ENCODE results near the gene CUTA. TPM values are rescaled to one million over a fixed set of nuclear protein-coding genes. Genes with fewer than 3 reads are reported as not detected.

CUTA gene
- total RNA-seq, 2 experiments from 2014 or later: 164 to 175 TPM

GRCh38 chr6:33456156-33456555 lies 38.2 kb upstream of the CUTA start:
- Histone ChIP-seq H4K20me1 (ENCODE audit: insufficient read depth, low read length) (no peaks in the 10 kb centered on the region), H3K9me2 (ENCODE audit: insufficient read depth, low read length) (no peaks in the 10 kb centered on the region), H3K9me3 (ENCODE audit: low read length) (no peaks in the 10 kb centered on the region), H3K4me1 (ENCODE audit: insufficient read depth, low read length, poor library complexity, severe bottlenecking) (peaks cover 19% of the 10 kb centered on the region), H3K79me2 (ENCODE audit: insufficient read depth, low read depth, low read length) (peaks cover 19% of the 10 kb centered on the region; the same call in 1 of the 2 replicates), H3K27ac (ENCODE audit: low read depth, low read length, poor library complexity, severe bottlenecking) (no peak overlapping the region), H2AFZ (ENCODE audit: low read length) (no peak overlapping the region), H3K4me2 (ENCODE audit: low read length) (no peak overlapping the region), H3K4me3 (ENCODE audit: low read depth, low read length, poor library complexity, severe bottlenecking) (no peak overlapping the region), H3K36me3 (ENCODE audit: insufficient read depth, low read length) (peaks cover 22% of the 10 kb centered on the region)
- BruUV-seq (replicated peaks): no TSS peak
- ChIA-PET CTCF (ENCODE audit: unreplicated experiment) (no interaction called here), POLR2A (interaction anchor here (0.6 kb wide), 1 partner anchor 215 kb away, joined by 10 read pairs; no protein-coding TSS in a partner anchor)
- TF ChIP-seq EZH2phosphoT487 (IDR thresholded peaks at IDR 0.05; ENCODE audit: borderline replicate concordance, low read depth, low read length): no peak
- TF ChIP-seq, protein P1, sequence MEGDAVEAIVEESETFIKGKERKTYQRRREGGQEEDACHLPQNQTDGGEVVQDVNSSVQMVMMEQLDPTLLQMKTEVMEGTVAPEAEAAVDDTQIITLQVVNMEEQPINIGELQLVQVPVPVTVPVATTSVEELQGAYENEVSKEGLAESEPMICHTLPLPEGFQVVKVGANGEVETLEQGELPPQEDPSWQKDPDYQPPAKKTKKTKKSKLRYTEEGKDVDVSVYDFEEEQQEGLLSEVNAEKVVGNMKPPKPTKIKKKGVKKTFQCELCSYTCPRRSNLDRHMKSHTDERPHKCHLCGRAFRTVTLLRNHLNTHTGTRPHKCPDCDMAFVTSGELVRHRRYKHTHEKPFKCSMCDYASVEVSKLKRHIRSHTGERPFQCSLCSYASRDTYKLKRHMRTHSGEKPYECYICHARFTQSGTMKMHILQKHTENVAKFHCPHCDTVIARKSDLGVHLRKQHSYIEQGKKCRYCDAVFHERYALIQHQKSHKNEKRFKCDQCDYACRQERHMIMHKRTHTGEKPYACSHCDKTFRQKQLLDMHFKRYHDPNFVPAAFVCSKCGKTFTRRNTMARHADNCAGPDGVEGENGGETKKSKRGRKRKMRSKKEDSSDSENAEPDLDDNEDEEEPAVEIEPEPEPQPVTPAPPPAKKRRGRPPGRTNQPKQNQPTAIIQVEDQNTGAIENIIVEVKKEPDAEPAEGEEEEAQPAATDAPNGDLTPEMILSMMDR (conservative IDR thresholded peaks at IDR 0.05; ENCODE audit: low read length): no peak
- intact Hi-C loops (cut with micrococcal nuclease; ENCODE audit: unreplicated experiment): no loop called here
- DNase-seq (ENCODE audit: low spot score): no peak

DNA sequence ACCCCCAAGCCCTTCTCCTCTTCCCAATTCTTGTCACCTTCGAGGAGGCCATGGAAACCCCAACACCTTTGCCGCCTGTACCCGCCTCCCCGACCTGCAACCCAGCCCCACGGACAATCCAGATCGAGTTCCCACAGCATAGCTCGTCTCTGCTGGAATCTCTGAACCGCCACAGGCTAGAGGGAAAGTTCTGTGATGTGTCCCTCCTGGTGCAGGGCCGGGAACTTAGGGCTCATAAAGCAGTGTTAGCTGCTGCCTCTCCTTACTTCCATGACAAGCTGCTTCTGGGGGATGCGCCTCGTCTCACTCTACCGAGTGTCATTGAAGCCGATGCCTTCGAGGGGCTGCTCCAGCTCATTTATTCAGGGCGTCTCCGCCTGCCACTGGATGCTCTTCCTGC lies 37.1 kb upstream of the CUTA start:
- H3K4me1 ChIP-seq (ENCODE audit: insufficient read depth, low read length, poor library complexity, severe bottlenecking): peaks cover 19% of the 10 kb centered on the region
- H3K27ac ChIP-seq (ENCODE audit: low read depth, low read length, poor library complexity, severe bottlenecking): no peak overlapping the region
- peaks cover 19% of the 10 kb centered on the region; the same call in 1 of the 2 replicates for H3K79me2 ChIP-seq (ENCODE audit: insufficient read depth, low read depth, low read length)
- no peak for DNase-seq (ENCODE audit: low spot score)
- peak overlapping the region; percentile 77 for H3K4me3 ChIP-seq (ENCODE audit: low read depth, low read length, poor library complexity, severe bottlenecking)
- TF ChIP-seq, protein P1 (conservative IDR thresholded peaks at IDR 0.05; ENCODE audit: low read length): no peak
- TF ChIP-seq EZH2phosphoT487 (IDR thresholded peaks at IDR 0.05; ENCODE audit: borderline replicate concordance, low read depth, low read length): no peak
- CTCF ChIA-PET (ENCODE audit: unreplicated experiment): interaction anchor here (1.8 kb wide), 1 partner anchor 24 kb away, joined by 4 read pairs; no protein-coding TSS in a partner anchor
- BruUV-seq (replicated peaks): no TSS peak
- H2AFZ ChIP-seq (ENCODE audit: low read length): no peak overlapping the region; the same call in 1 of the 2 replicates
- no peaks in the 10 kb centered on the region for H4K20me1 ChIP-seq (ENCODE audit: insufficient read depth, low read length)
- H3K9me2 ChIP-seq (ENCODE audit: insufficient read depth, low read length): no peaks in the 10 kb centered on the region
- peak overlapping the region; percentile 96 for H3K4me2 ChIP-seq (ENCODE audit: low read length)
- intact Hi-C loops (cut with micrococcal nuclease; ENCODE audit: unreplicated experiment): loop anchor here (2.0 kb wide), 1 partner anchor 116 kb away; no protein-coding TSS in a partner anchor
- peaks cover 22% of the 10 kb centered on the region for H3K36me3 ChIP-seq (ENCODE audit: insufficient read depth, low read length)
- H3K9me3 ChIP-seq (ENCODE audit: low read length): no peaks in the 10 kb centered on the region
- POLR2A ChIA-PET: interaction anchor here (1.1 to 2.1 kb wide), 3 partner anchors 24 to 351 kb away, joined by 3 to 7 read pairs (median 4); no protein-coding TSS in a partner anchor

All from OCI-LY7 (cell line).